RWPE1 (cell line): ENCODE measurements around the gene HIVEP2.

Experiments used
- CTCF ChIA-PET: fragments of 350-600 bp; sonication (Branson Sonifier 250); formaldehyde crosslinking; extraction: SDS; loops from one replicate; lab custom pipeline; 2021; lab: Yijun Ruan, JAX
- POLR2A ChIA-PET: fragments of 400-600 bp; formaldehyde crosslinking; extraction: SDS; loops from one replicate; lab custom pipeline; 2020; ENCODE audit warnings: antibody characterized with exemption; ENCODE audit not compliant: low non-redundant PET; lab: Yijun Ruan, JAX
- DNase-seq: peaks from one replicate; pipeline ENCODE4 v3.0.0; 2012; ENCODE audit warnings: low spot score
- H3K27ac ChIP-seq: fragments of 450-650 bp; 2 replicates; pipeline ENCODE4 v1.5.1; 2017
- TF ChIP-seq, protein P1 (sequence below): fragments of 450-650 bp; conservative IDR thresholded peaks from 2 replicates; pipeline ENCODE4 v1.5.1; 2017; ENCODE audit warnings: low read depth, mild to moderate bottlenecking

The HIVEP2 gene

DNA sequence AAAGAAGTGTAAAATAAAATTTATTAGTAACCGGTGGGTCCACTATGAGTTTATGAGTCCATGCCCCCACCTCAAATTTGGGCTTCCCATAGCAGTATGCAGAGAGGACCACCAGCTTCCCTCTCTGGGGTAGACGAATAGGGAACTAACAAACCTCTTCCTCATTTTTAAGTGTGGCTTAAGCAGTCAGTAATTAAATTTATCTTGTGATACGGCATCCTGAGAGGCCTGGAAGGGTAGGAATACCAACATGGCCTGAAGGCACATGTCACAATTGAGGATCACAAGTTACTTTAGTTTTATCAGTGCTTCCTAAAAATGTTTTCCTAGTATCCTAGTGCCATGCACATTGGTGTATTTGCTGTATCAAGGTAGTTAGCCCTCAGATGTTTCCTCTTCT is 239.9 kb downstream of the HIVEP2 start:
- ChIA-PET CTCF (no interaction called here), POLR2A (no interaction called here)
- H3K27ac ChIP-seq = no peak overlapping the region
- no peak for DNase-seq
- TF ChIP-seq, protein P1, sequence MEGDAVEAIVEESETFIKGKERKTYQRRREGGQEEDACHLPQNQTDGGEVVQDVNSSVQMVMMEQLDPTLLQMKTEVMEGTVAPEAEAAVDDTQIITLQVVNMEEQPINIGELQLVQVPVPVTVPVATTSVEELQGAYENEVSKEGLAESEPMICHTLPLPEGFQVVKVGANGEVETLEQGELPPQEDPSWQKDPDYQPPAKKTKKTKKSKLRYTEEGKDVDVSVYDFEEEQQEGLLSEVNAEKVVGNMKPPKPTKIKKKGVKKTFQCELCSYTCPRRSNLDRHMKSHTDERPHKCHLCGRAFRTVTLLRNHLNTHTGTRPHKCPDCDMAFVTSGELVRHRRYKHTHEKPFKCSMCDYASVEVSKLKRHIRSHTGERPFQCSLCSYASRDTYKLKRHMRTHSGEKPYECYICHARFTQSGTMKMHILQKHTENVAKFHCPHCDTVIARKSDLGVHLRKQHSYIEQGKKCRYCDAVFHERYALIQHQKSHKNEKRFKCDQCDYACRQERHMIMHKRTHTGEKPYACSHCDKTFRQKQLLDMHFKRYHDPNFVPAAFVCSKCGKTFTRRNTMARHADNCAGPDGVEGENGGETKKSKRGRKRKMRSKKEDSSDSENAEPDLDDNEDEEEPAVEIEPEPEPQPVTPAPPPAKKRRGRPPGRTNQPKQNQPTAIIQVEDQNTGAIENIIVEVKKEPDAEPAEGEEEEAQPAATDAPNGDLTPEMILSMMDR = no peak

DNA sequence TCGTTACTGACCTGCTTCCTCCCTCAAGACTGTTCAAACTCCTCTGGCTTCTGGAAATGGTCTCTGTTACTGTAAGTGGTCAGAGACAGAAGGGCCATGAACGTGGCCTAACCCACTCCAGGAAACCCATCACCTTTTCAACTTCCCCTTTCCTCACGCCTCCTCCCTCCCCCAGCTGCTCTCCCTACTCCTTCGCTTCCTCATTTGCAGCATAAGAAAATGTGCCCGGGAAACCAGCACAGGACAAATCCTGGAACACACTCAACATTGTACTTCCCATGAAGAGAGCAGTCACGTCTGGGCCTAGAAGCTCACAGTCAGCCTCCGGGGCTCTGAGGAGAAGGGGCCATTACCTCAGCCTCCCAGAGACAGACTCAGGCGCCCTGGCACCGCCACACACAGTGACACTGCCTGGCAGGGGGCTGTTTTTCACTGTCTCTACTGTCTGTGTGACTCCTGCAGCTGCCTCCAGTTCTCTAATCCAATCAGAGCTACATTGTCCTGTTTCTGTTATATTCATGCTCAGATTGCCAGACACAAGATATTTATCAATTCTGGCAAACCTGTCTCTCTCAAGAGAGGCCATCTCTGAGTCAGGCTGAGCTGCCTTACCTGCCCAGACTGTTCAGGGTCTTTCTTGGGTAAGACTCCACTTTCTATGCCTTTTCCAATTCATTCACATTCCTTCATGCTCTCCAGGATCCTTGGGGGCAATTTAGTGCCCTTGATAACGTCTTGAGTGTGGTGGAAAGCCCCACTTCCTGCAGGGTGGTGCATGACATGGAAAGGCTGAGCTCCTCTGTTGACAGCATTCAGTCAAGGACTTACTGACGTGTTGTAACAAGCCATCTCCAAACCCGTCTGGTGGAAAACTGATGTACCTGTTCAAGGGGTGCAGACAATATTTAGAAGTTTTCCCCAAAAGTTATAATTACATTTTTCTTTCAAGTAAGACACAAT is 242.2 kb downstream of the HIVEP2 start:
- no peak overlapping the region for H3K27ac ChIP-seq
- no peak for DNase-seq
- TF ChIP-seq, protein P1 = no peak
- ChIA-PET POLR2A (no interaction called here), CTCF (interaction anchor here (0.6 to 1.1 kb wide), 5 partner anchors 100 to 724 kb away, joined by 3 to 5 read pairs (median 3); no protein-coding TSS in a partner anchor)
